ENCODE measurements around the gene KDM8. TPM values are rescaled to one million over a fixed set of nuclear protein-coding genes. Genes with fewer than 3 reads are reported as not detected.
A peak's percentile ranks its signal among the peaks of the same experiment; 100 is the strongest.
"Not testable (repeated sequence)": the region's sequence is repeated elsewhere in the genome, so short reads cannot be mapped to it uniquely, and the experiment has no call there.

The KDM8 gene
- total RNA-seq, 4 donors from 2014 or later = 1.9 to 12.0 (median 4.0) TPM

DNA sequence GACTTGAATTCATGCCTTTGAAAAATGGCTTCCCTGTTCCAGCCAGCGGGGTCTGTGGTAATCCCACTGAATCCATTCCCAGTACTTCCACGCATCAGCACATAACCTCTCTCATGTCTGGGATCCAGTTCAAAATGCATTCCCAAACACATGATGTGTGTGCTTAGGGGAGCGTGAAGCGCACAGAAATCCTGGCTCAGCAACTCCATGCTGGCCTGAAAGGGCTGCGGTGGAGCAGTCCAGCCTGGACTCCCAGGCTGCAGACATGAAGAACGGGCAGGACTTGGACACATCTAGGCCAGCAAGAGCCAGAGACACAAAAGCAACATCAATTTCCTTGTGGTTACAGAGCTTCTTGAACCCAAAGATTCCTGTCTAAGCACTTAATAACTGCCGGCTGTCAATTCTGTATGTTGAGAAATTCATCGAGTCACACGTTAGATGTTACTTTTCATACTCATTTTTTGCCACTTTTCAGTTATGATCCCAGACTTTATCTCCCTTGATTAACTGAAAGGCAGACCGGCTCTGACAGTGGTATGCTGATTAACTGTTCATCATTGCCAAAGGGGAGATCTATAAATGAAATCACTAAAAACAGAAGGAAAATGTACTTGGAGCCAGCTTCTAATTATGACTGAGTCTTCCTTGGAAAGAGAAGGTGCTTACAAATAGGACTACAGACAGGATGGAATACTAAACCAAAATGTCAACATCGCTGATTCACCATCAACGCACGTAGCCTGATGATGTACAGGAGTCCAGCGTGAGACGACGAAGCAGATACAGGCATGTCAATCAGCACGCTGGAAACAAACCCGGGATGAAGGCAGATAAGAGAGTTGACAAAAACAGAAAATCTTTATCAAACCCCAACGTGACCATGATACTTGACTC, 42.2 kb downstream of the KDM8 start:
- peak overlapping the region; percentile 21 to 85 (median 82) for H3K27ac ChIP-seq
- TF ChIP-seq EP300 (IDR thresholded peaks at IDR 0.05) (no peak), POLR2A (IDR thresholded peaks at IDR 0.05) (no peak), CTCF (IDR thresholded peaks at IDR 0.05) (no peak), POLR2AphosphoS5 (IDR thresholded peaks at IDR 0.05) (peak; percentile 93)
- WGBS, 2 donors (ENCODE audit: low coverage in 1 of 2) = 35 to 42% methylated on average over 13 to 15 of the region's 19 CpGs
- H3K27me3 ChIP-seq = no peaks in the 10 kb centered on the region
- ATAC-seq = peak; percentile 86
- H3K36me3 ChIP-seq = no peaks in the 10 kb centered on the region
- no peaks in the 10 kb centered on the region for H3K9me3 ChIP-seq
- peaks cover 0 to 76% (median 20%) of the 10 kb centered on the region in 3 donors for H3K4me1 ChIP-seq
- H3K4me3 ChIP-seq = no peak overlapping the region

GRCh38 chr16:27246439-27246838, 43.1 kb downstream of the KDM8 start:
- 38 to 75% methylated on average over 3 of the region's 4 CpGs for WGBS, 2 donors (ENCODE audit: low coverage in 1 of 2)
- Histone ChIP-seq H3K36me3 (no peaks in the 10 kb centered on the region), H3K27ac (peak overlapping the region in 3 of 4 donors; percentile 81 to 85 (median 84)), H3K4me1 (peaks cover 0 to 75% (median 20%) of the 10 kb centered on the region in 3 donors), H3K27me3 (no peaks in the 10 kb centered on the region), H3K9me3 (no peaks in the 10 kb centered on the region), H3K4me3 (no peak overlapping the region)
- ATAC-seq = no peak
- no peak for TF ChIP-seq CTCF (IDR thresholded peaks at IDR 0.05)
- no peak for TF ChIP-seq POLR2A (IDR thresholded peaks at IDR 0.05)
- no peak for TF ChIP-seq EP300 (IDR thresholded peaks at IDR 0.05)
- TF ChIP-seq POLR2AphosphoS5 (IDR thresholded peaks at IDR 0.05) = no peak

DNA sequence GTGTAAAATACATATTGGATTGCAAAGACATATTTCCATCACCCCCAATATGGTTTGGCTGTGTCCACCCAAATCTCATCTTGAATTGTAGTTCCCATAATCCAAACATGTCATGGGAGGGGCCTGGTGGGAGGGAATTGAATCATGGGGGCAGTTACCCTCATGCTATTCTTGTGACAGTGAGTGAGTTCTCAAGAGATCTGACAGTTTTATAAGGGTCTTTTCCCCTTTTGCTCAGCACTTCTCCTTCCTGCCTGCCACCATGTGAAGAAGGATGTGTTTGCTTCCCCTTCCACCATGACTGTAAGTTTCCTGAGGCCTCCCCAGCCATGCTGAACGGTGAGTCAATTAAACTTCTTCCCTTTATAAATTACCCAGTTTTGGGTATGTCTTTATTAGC, 43.8 kb downstream of the KDM8 start:
- WGBS, 2 donors (ENCODE audit: low coverage in 1 of 2) = 50 to 87% methylated on average over 1 of the region's 1 CpG
- not testable (repeated sequence) for H3K4me3 ChIP-seq, H3K36me3 ChIP-seq, H3K9me3 ChIP-seq, H3K27me3 ChIP-seq, ATAC-seq
- H3K27ac ChIP-seq = peak overlapping the region in 3 of 4 donors; percentile 81 to 85 (median 84)
- H3K4me1 ChIP-seq = peaks cover 0 to 75% (median 20%) of the 10 kb centered on the region in 3 donors

DNA sequence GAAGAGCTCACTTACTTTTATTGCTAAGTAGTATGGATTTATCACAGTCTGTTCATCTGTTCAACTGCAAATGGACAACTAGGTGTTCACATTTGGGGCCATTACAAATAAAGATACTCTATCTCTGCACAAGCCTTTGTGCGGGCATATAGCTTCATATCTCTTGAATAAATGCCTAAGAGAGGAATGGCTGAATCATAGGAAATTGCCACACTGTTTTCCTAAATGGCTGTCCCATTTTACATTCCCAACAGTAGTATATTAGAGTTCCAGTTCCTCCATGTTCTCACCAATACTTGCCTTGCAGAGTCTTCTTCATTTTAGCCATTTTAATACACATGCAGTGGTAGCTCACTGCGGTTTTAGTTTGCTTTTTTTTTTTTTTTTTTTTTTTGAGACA, 44.7 kb downstream of the KDM8 start:
- Histone ChIP-seq H3K9me3 (no peaks in the 10 kb centered on the region), H3K4me1 (peaks cover 0 to 75% (median 23%) of the 10 kb centered on the region in 3 donors), H3K36me3 (no peaks in the 10 kb centered on the region), H3K4me3 (no peak overlapping the region), H3K27me3 (no peaks in the 10 kb centered on the region), H3K27ac (no peak overlapping the region)
- 100% methylated on average over 1 to 2 of the region's 2 CpGs for whole genome bisulfite sequencing, 2 donors (ENCODE audit: low coverage in 1 of 2)
- TF ChIP-seq CTCF (IDR thresholded peaks at IDR 0.05) (no peak), POLR2A (IDR thresholded peaks at IDR 0.05) (no peak), EP300 (IDR thresholded peaks at IDR 0.05) (no peak), POLR2AphosphoS5 (IDR thresholded peaks at IDR 0.05) (no peak)
- no peak for ATAC-seq

DNA sequence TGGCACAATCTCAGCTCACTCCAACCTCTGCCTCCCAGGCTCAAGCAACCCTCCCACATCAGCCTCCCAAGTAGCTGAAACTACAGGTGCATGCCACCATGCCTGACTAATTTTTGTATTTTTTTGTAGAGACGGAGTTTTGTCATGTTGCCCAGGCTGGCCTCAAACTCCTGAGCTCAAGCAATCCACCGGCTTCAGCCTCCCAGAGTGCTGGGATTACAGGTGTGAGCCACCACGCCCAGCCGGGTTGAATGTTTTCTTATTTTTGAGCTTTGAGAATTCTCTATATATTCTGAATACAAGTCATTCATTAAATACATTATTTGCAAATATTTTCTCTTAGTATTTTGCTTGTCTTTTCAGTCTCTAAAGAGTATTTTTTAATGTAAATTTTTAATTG, 45.6 kb downstream of the KDM8 start:
- not testable (repeated sequence) for H3K27ac ChIP-seq, H3K36me3 ChIP-seq
- H3K4me1 ChIP-seq = peaks cover 0 to 76% (median 24%) of the 10 kb centered on the region in 3 donors

More for the DNA sequence above, 45.6 kb downstream of the KDM8 start:
- not testable (repeated sequence) for H3K9me3 ChIP-seq, H3K27me3 ChIP-seq, ATAC-seq, H3K4me3 ChIP-seq
- 96% methylated on average over 4 of the region's 4 CpGs; no CpG with 5 or more reads in 1 of the 2 donors for WGBS, 2 donors (ENCODE audit: low coverage in 1 of 2)

All from gastroesophageal sphincter (tissue), 4 donors.